Psoas muscle (tissue), 8 donors: ENCODE results near the gene GCDH. TPM values are rescaled to one million over a fixed set of nuclear protein-coding genes. Genes with fewer than 3 reads are reported as not detected.

Experiments
- ATAC-seq, 4 donors: fragments of 200-7000 bp; cut with Tn5 transposase; one replicate each; pipeline ENCODE4 v1.9.1; 2020; ENCODE audit warnings: moderate library complexity in 3 of 4, mild to moderate bottlenecking in 2 of 4
- DNase-seq, 2 donors: peaks; one replicate each; pipeline ENCODE4 v3.0.0-alpha.2; 2020
- H3K27ac ChIP-seq: fragments of 200-600 bp; one replicate; pipeline ENCODE4 v1.8.0; 2022
- H3K27me3 ChIP-seq, 3 donors: fragments of 200-600 bp in 1 of 3; one replicate each; pipeline versions ENCODE4 v1.6.1 to v1.8.0; 2013 to 2022; ENCODE audit warnings: low read length in 2 of 3, mild to moderate bottlenecking in 2 of 3, moderate library complexity in 1 of 3; ENCODE audit not compliant: insufficient read depth in 3 of 3
- H3K36me3 ChIP-seq, 2 donors: fragments of 200-600 bp in 1 of 2; one replicate each; pipeline versions ENCODE4 v1.6.1 to v1.8.0; 2013 to 2022; ENCODE audit warnings: low read depth in 1 of 2, mild to moderate bottlenecking in 1 of 2, moderate library complexity in 1 of 2; ENCODE audit not compliant: insufficient read depth in 1 of 2
- H3K4me1 ChIP-seq: fragments of 200-600 bp; one replicate; pipeline ENCODE4 v1.8.0; 2022
- H3K4me3 ChIP-seq: fragments of 200-600 bp; one replicate; pipeline ENCODE4 v1.8.0; 2022; ENCODE audit warnings: mild to moderate bottlenecking
- H3K9me3 ChIP-seq: fragments of 200-600 bp; one replicate; pipeline ENCODE4 v1.8.0; 2022
- WGBS, 3 donors: extraction: QIAGEN DNeasy Blood & Tissue Kit; methylation state at CpG; one replicate each; pipeline versions ENCODE4 v1.1.6 to v1.1.7; 2013; 5-methylcytosine and 5-hydroxymethylcytosine counted together
- intact Hi-C, 2 donors: fragments of 100-400 bp; cut with DNase I; formaldehyde crosslinking; loops; one replicate each; pipeline versions ENCODE4 v1.11.0 to v1.14.2; 2022
- polyA plus RNA-seq, 3 donors: library from polyadenylated mRNA; stranded (reverse); fragments of 200-250 nt; gene quantifications; one replicate each; pipeline ENCODE4 v1.2.3, GENCODE V29; 2013
- total RNA-seq, 4 donors: library from RNA; stranded (reverse); fragmentation: NEBNext Ultra II Directional in 2 of 4; extraction: Animal tissue kit (Norgen Biotek cat#: 25700) in 2 of 4; gene quantifications; one replicate each; pipeline versions ENCODE4 v1.2.1 to v1.2.4, GENCODE V29; 2021 to 2023
- TF ChIP-seq, protein P1 (sequence below): fragments of 200-600 bp; IDR thresholded peaks from one replicate; pipeline ENCODE4 v1.8.0; 2022; ENCODE audit warnings: antibody characterized with exemption
- donor health status: healthy with polysubstance abuse.
- donor health status: DM: no; HTN: no; CAD: no; lungs with moderate emphysema.
- donor health status: Bipolar disorder and iron deficiency.
- donor health status: healthy.
- donor health status: DM: yes; HTN: yes; CAD: no.
- donor health status: DM: no; HTN: no; CAD: no.
- donor health status: DM: no; HTN: no; CAD: no.
- donor health status: DM: yes; HTN: yes; CAD: no.

The GCDH gene
- total and polyA plus RNA-seq, 7 donors = 18.9 to 45.2 (median 21.9) TPM

DNA sequence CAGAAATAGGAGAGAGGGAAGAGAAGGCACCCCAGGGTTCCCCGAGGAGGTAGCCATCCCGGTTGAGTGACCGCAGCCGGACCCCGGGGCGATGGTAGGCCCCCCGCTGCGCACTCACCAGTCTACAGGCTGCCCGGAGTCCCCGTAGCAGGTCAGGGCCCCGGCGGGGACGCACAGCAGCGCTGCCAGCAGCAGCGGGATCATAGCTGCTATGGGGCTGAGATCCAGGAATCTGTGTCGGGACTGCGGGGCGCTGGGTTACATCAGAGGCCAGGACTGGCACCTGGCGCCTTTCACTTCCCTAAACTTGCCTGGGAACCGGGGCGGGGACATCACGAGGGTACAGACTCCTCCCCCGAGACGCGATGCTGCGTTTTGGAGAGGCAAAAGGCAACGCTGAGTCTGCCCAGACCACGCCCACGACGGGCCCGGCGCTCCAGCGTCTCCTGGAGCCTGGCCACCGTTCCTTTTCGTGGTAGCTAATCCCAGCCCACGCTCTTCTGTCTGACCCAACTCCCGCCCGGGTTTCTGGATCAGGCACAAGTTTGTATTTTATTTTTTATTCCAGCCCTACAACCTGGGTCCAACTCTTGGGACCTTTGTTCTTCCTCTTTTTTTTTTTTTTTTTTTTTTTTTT is 9.7 kb upstream of the GCDH start, which contains the start of gene DNASE2:
Gene DNASE2, minus strand, starts transcription at position 278 of the 637 bp plus-strand sequence. Its CDS starts 74 bp downstream, at position 204.
- Histone ChIP-seq H3K36me3 (peaks cover 3 to 24% of the 10 kb centered on the region in 2 donors), H3K9me3 (no peaks in the 10 kb centered on the region), H3K4me1 (peaks cover 15% of the 10 kb centered on the region), H3K27me3 (peaks cover 0 to 10% (median 2%) of the 10 kb centered on the region in 3 donors), H3K27ac (peak within 1 kb of the TSS; percentile 86), H3K4me3 (peak within 1 kb of the TSS; percentile 79)
- TF ChIP-seq, protein P1, sequence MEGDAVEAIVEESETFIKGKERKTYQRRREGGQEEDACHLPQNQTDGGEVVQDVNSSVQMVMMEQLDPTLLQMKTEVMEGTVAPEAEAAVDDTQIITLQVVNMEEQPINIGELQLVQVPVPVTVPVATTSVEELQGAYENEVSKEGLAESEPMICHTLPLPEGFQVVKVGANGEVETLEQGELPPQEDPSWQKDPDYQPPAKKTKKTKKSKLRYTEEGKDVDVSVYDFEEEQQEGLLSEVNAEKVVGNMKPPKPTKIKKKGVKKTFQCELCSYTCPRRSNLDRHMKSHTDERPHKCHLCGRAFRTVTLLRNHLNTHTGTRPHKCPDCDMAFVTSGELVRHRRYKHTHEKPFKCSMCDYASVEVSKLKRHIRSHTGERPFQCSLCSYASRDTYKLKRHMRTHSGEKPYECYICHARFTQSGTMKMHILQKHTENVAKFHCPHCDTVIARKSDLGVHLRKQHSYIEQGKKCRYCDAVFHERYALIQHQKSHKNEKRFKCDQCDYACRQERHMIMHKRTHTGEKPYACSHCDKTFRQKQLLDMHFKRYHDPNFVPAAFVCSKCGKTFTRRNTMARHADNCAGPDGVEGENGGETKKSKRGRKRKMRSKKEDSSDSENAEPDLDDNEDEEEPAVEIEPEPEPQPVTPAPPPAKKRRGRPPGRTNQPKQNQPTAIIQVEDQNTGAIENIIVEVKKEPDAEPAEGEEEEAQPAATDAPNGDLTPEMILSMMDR = no peak
- ATAC-seq = peak; percentile 93 to 97 (median 94)
- DNase-seq = peak; percentile 96 to 97
- WGBS, 3 donors = 0% methylated on average over 35 to 38 of the region's 38 CpGs
- intact Hi-C loops = no loop called here

DNA sequence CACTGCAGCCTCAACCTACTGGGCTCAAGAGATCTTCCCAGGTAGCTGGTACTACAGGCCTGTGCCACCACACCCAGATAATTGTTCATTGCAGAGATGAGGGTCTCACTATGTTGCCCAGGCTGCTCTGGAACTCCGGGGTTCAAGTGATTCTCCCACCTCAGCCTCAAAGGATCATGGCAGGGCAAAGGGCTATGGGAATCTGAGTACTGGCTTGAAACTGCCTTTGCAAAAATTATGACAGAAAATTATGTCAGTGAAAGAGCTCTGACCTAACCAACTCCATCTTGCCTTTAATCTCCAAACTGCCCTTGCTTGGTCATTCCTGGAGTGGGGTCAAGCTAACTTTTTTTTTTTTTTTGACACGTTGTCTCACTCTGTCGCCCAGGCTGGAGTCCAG is 8.4 kb upstream of the GCDH start:
- Histone ChIP-seq H3K27me3 (peaks cover 0 to 10% (median 2%) of the 10 kb centered on the region in 3 donors), H3K27ac (peak overlapping the region; percentile 65), H3K4me3 (no peak overlapping the region), H3K9me3 (no peaks in the 10 kb centered on the region), H3K36me3 (peaks cover 3 to 11% of the 10 kb centered on the region in 2 donors), H3K4me1 (peaks cover 15% of the 10 kb centered on the region)
- DNase-seq = no peak
- 70 to 82% (median 77%) methylated on average over 3 of the region's 3 CpGs for WGBS, 3 donors
- ATAC-seq = no peak
- intact Hi-C loops = no loop called here
- TF ChIP-seq, protein P1 = no peak

DNA sequence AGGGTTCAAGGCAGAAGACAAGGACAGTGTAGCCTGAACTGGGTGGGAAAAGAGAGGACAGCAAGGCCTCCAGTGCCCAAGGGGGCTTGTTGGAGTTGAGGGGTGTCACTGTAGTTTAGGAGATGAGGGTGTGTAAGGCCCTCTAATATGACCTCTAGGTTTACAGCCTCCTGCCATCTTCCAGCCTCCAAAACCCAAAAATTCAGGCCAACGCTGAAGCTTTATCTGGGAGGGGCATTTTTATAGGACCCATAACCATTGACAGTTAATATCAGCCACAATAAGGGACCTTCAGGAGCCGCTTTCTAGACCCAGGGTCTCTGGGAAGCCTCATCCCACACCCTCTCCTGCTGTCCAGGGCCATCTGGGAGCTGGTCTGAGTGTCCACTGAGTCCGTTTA is 6.8 kb upstream of the GCDH start:
- Histone ChIP-seq H3K4me3 (no peak overlapping the region), H3K27me3 (peaks cover 0 to 10% (median 2%) of the 10 kb centered on the region in 3 donors), H3K4me1 (peaks cover 15% of the 10 kb centered on the region), H3K27ac (peak overlapping the region; percentile 65), H3K9me3 (no peaks in the 10 kb centered on the region), H3K36me3 (no peaks in the 10 kb centered on the region)
- TF ChIP-seq, protein P1 = no peak
- DNase-seq = no peak
- intact Hi-C loops = no loop called here
- 87 to 98% (median 89%) methylated on average over 3 of the region's 3 CpGs for WGBS, 3 donors
- no peak for ATAC-seq

DNA sequence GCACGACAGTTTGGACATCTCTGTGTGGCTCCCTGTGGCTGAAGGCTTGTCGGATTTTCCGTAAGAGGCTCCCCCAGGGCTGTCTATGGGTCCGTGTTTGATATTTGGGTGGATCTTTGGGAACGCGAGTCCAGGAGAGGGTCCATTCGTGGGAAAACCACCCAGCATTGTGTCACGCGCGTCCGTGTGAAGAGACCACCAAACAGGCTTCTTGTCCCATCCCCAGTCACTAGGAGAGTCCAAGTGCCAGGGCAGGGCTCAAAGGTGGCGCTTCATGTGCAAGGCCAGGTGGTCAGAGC is 6.4 kb upstream of the GCDH start:
- peaks cover 15% of the 10 kb centered on the region for H3K4me1 ChIP-seq
- intact Hi-C loops = no loop called here
- H3K4me3 ChIP-seq = peak overlapping the region; percentile 63
- no peaks in the 10 kb centered on the region for H3K9me3 ChIP-seq
- H3K36me3 ChIP-seq = no peaks in the 10 kb centered on the region
- DNase-seq = no peak
- TF ChIP-seq, protein P1 = no peak
- ATAC-seq = no peak
- 63 to 72% (median 66%) methylated on average over 12 of the region's 12 CpGs for WGBS, 3 donors
- H3K27me3 ChIP-seq = peaks cover 0 to 10% (median 2%) of the 10 kb centered on the region in 3 donors
- no peak overlapping the region for H3K27ac ChIP-seq
